ENCODE data around the gene LZTS2. TPM values are rescaled to one million over a fixed set of nuclear protein-coding genes. Genes with fewer than 3 reads are reported as not detected.
A peak's percentile ranks its signal among the peaks of the same experiment; 100 is the strongest.

Gene LZTS2
- total and polyA plus RNA-seq, 2 experiments from 2014 or later, result 27.6 to 88.3 TPM

GRCh38 chr10:100987685-100988049, 11.9 kb upstream of the LZTS2 start (continued):
- TF ChIP-seq REST (IDR thresholded peaks at IDR 0.05; ENCODE audit: unreplicated experiment) (no peak), NANOG (IDR thresholded peaks at IDR 0.05; ENCODE audit: borderline replicate concordance) (no peak), EZH2phosphoT487 (IDR thresholded peaks at IDR 0.05; ENCODE audit: unreplicated experiment) (no peak), ZNF114 (CRISPR knock-in tag; IDR thresholded peaks at IDR 0.05) (no peak), STAT1 (IDR thresholded peaks at IDR 0.05; ENCODE audit: unreplicated experiment) (no peak), EZH2 (IDR thresholded peaks at IDR 0.05; ENCODE audit: low read depth, unreplicated experiment) (no peak), POLR2AphosphoS5 (IDR thresholded peaks at IDR 0.05; ENCODE audit: low read depth) (no peak), ZNF331 (CRISPR knock-in tag; IDR thresholded peaks at IDR 0.05; ENCODE audit: low read depth) (no peak), CREB1 (CRISPR knock-in tag; IDR thresholded peaks at IDR 0.05; ENCODE audit: low read depth) (no peak), JUNB (IDR thresholded peaks at IDR 0.05; ENCODE audit: unreplicated experiment) (no peak)
- TF ChIP-seq, protein P1, sequence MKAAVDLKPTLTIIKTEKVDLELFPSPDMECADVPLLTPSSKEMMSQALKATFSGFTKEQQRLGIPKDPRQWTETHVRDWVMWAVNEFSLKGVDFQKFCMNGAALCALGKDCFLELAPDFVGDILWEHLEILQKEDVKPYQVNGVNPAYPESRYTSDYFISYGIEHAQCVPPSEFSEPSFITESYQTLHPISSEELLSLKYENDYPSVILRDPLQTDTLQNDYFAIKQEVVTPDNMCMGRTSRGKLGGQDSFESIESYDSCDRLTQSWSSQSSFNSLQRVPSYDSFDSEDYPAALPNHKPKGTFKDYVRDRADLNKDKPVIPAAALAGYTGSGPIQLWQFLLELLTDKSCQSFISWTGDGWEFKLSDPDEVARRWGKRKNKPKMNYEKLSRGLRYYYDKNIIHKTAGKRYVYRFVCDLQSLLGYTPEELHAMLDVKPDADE (IDR thresholded peaks at IDR 0.05), result no peak
- TF ChIP-seq, protein P2, sequence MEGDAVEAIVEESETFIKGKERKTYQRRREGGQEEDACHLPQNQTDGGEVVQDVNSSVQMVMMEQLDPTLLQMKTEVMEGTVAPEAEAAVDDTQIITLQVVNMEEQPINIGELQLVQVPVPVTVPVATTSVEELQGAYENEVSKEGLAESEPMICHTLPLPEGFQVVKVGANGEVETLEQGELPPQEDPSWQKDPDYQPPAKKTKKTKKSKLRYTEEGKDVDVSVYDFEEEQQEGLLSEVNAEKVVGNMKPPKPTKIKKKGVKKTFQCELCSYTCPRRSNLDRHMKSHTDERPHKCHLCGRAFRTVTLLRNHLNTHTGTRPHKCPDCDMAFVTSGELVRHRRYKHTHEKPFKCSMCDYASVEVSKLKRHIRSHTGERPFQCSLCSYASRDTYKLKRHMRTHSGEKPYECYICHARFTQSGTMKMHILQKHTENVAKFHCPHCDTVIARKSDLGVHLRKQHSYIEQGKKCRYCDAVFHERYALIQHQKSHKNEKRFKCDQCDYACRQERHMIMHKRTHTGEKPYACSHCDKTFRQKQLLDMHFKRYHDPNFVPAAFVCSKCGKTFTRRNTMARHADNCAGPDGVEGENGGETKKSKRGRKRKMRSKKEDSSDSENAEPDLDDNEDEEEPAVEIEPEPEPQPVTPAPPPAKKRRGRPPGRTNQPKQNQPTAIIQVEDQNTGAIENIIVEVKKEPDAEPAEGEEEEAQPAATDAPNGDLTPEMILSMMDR (conservative IDR thresholded peaks at IDR 0.05; ENCODE audit: low read depth in 2 of 2), result no peak

GRCh38 chr10:100988166-100988565, 11.4 kb upstream of the LZTS2 start:
- Mint-ChIP-seq H3K4me3 (peak overlapping the region; percentile 97), H3K36me3 (ENCODE audit: low read depth) (peaks cover 45% of the 10 kb centered on the region), H3K27ac (no peak overlapping the region; the same call in 1 of the 2 replicates), H3K4me1 (peaks cover 12% of the 10 kb centered on the region), H3K9me3 (peaks cover 2% of the 10 kb centered on the region; the same call in 1 of the 3 replicates), H3K27me3 (ENCODE audit: insufficient read depth, low read depth, poor library complexity) (peaks cover 14% of the 10 kb centered on the region)
- Histone ChIP-seq H3K4me2 (peak overlapping the region; percentile 96), H3K9me2 (ENCODE audit: insufficient read depth) (no peaks in the 10 kb centered on the region), H4K20me1 (replicated peaks; ENCODE audit: insufficient read depth) (peaks cover 28% of the 10 kb centered on the region), H3K79me2 (replicated peaks; ENCODE audit: insufficient read depth) (peaks cover 48% of the 10 kb centered on the region), H2AFZ (no peak overlapping the region), H3K4me1 (ENCODE audit: insufficient read depth) (no peaks in the 10 kb centered on the region), H3K27ac (ENCODE audit: low read depth) (no peak overlapping the region), H3F3A (replicated peaks; ENCODE audit: low read depth) (peaks cover 15% of the 10 kb centered on the region), H3K36me3 (ENCODE audit: insufficient read depth) (peaks cover 23% of the 10 kb centered on the region), H3K27me3 (ENCODE audit: insufficient read depth) (no peaks in the 10 kb centered on the region), H3K4me3 (peak overlapping the region; percentile 100)
- no peak for DNase-seq (ENCODE audit: low spot score)
- ATAC-seq, result no peak
- TF ChIP-seq ZNF331 (CRISPR knock-in tag; IDR thresholded peaks at IDR 0.05; ENCODE audit: low read depth) (no peak), JUNB (IDR thresholded peaks at IDR 0.05; ENCODE audit: unreplicated experiment) (no peak), REST (IDR thresholded peaks at IDR 0.05; ENCODE audit: unreplicated experiment) (no peak), ZNF114 (CRISPR knock-in tag; IDR thresholded peaks at IDR 0.05) (no peak), EZH2phosphoT487 (IDR thresholded peaks at IDR 0.05; ENCODE audit: unreplicated experiment) (no peak), NANOG (IDR thresholded peaks at IDR 0.05; ENCODE audit: borderline replicate concordance) (no peak), EZH2 (IDR thresholded peaks at IDR 0.05; ENCODE audit: low read depth, unreplicated experiment) (no peak), POLR2AphosphoS5 (IDR thresholded peaks at IDR 0.05; ENCODE audit: low read depth) (no peak)
- TF ChIP-seq, protein P2 (conservative IDR thresholded peaks at IDR 0.05; ENCODE audit: low read depth in 2 of 2), result no peak
